Hepatocyte (in vitro differentiated cells): ENCODE data around the gene VPS72. TPM values are rescaled to one million over a fixed set of nuclear protein-coding genes. Genes with fewer than 3 reads are reported as not detected.

Experiments
- DNase-seq: peaks from one replicate; pipeline ENCODE4 v3.0.0-alpha.2; 2016; ENCODE audit warnings: low spot score
- H2AFZ ChIP-seq: fragments of 200-600 bp; sonication (generic); 2 replicates; pipeline ENCODE4 v1.6.0; 2016; ENCODE audit warnings: antibody characterized with exemption, mild to moderate bottlenecking
- H3K27ac ChIP-seq: fragments of 200-600 bp; sonication (generic); 2 replicates; pipeline ENCODE4 v1.5.1; 2016; ENCODE audit warnings: mild to moderate bottlenecking
- H3K27me3 ChIP-seq: fragments of 200-600 bp; sonication (generic); 2 replicates; pipeline ENCODE4 v1.6.1; 2016
- H3K36me3 ChIP-seq: fragments of 200-600 bp; sonication (generic); replicated peaks from 2 replicates; pipeline ENCODE4 v1.5.1; 2016; ENCODE audit warnings: low read depth; ENCODE audit not compliant: insufficient read depth
- H3K4me1 ChIP-seq: fragments of 200-600 bp; sonication (generic); 2 replicates; pipeline ENCODE4 v1.5.1; 2016; ENCODE audit warnings: mild to moderate bottlenecking, moderate library complexity; ENCODE audit not compliant: insufficient read depth
- H3K4me2 ChIP-seq: fragments of 200-600 bp; sonication (generic); 2 replicates; pipeline ENCODE4 v1.6.0; 2016
- H3K4me3 ChIP-seq: fragments of 200-600 bp; sonication (generic); 2 replicates; pipeline ENCODE4 v1.5.1; 2016; ENCODE audit warnings: mild to moderate bottlenecking
- H3K79me2 ChIP-seq: fragments of 200-600 bp; sonication (generic); 2 replicates; pipeline ENCODE4 v1.6.0; 2017; ENCODE audit warnings: mild to moderate bottlenecking
- H3K9me2 ChIP-seq: fragments of 200-600 bp; sonication (generic); replicated peaks from 2 replicates; pipeline ENCODE4 v1.6.0; 2017; ENCODE audit warnings: mild to moderate bottlenecking; ENCODE audit not compliant: insufficient read depth
- H3K9me3 ChIP-seq: fragments of 200-600 bp; sonication (generic); 2 replicates; pipeline ENCODE4 v1.5.1; 2016; ENCODE audit warnings: low read depth, mild to moderate bottlenecking
- H4K20me1 ChIP-seq: fragments of 200-600 bp; sonication (generic); 2 replicates; pipeline ENCODE4 v1.6.0; 2016; ENCODE audit warnings: mild to moderate bottlenecking; ENCODE audit not compliant: insufficient read depth, poor library complexity, severe bottlenecking
- CTCF ChIP-seq: fragments of 200-600 bp; sonication (generic); IDR thresholded peaks from 2 replicates; pipeline ENCODE4 v1.5.1; 2016; ENCODE audit warnings: antibody characterized with exemption, mild to moderate bottlenecking; ENCODE audit not compliant: poor library complexity
- EZH2 ChIP-seq: fragments of 200-600 bp; sonication (generic); IDR thresholded peaks from 2 replicates; pipeline ENCODE4 v1.6.1; 2016; ENCODE audit warnings: antibody characterized with exemption, mild to moderate bottlenecking, borderline replicate concordance
- EZH2phosphoT487 ChIP-seq: fragments of 200-600 bp; sonication (generic); IDR thresholded peaks from one replicate; pipeline ENCODE4 v1.6.1; 2018; ENCODE audit warnings: antibody characterized with exemption, mild to moderate bottlenecking, low read depth, moderate library complexity; ENCODE audit not compliant: unreplicated experiment, severe bottlenecking
- WGBS: methylation state at CpG from one replicate; pipeline ENCODE4 v1.1.6; 2016; ENCODE audit warnings: low lambda C conversion rate; ENCODE audit errors: missing lambda C conversion rate; 5-methylcytosine and 5-hydroxymethylcytosine counted together
- polyA plus RNA-seq: library from polyadenylated mRNA; unstranded; fragments of >200 nt; fragmentation: Nextera tagmentation; extraction: Ambion mirVana; gene quantifications from 2 replicates; pipeline ENCODE4 v1.2.1, GENCODE V29; 2016
- total RNA-seq: library from RNA; depleted of rRNA; stranded (reverse); fragments of >200 nt; gene quantifications from 2 replicates; pipeline ENCODE4 v1.2.3, GENCODE V29; 2014

Gene VPS72
- total and polyA plus RNA-seq, 2 experiments from 2014 or later = 48.1 to 52.2 TPM

DNA sequence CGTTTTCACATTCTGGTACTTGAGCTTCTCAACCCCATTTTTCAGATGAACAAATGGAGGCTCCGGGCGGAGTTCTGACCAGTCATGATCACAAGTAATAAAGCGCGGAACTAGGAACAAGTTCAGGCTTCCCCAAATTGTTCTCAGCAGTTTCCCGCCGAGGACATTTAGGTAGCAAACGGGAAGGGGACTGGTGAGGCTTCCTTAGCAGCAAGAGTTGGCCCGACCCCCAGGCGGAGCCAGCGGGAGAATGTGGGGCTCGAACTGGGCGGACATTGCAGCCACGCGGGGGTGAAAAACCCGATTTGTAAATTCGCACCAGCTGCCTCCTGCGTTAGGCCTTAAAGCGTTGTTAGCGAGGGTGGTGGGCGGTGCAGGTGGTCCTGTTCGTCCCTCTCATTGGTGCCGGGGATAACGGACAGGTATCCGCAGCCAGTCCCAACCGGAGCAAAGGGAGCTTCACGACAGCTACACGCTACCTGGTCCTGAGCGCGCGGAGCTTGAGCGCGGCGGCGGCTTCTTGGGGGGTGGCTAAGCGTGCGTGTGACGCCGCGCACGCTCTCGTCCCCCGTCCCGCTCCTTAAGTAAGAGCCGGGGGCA, 58.9 kb downstream of the VPS72 start:
- Histone ChIP-seq H4K20me1 (no peaks in the 10 kb centered on the region), H3K4me3 (peak overlapping the region; percentile 22), H3K4me1 (peaks cover 14% of the 10 kb centered on the region), H3K79me2 (no peaks in the 10 kb centered on the region), H3K27ac (no peak overlapping the region), H3K9me2 (no peaks in the 10 kb centered on the region), H3K36me3 (no peaks in the 10 kb centered on the region), H3K9me3 (no peaks in the 10 kb centered on the region), H2AFZ (peak overlapping the region; percentile 52), H3K27me3 (peaks cover 17% of the 10 kb centered on the region), H3K4me2 (peak overlapping the region; percentile 90)
- peak; percentile 90 for DNase-seq
- TF ChIP-seq EZH2phosphoT487 (no peak), EZH2 (no peak), CTCF (no peak)
- 14% methylated on average over 45 of the region's 45 CpGs for WGBS

DNA sequence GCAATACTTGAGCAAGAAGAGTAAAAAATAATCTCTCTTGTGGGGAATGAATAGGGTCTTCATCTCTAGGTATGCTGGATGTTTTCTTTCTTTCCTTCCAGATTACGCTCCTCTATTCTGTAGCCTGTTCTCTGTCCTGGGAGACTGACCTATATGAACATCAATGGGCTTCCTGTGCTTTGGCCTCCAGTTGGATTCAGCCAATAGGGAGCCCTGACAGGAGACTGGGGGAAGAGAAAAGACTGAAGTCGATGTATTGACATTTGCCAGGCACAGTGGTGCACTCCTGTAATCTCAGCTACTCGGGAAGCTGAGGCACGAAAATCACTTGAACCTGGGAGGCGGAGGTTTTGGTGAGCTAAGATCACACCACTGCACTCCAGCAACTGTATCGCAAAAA, 61.2 kb downstream of the VPS72 start:
- H2AFZ ChIP-seq = no peak overlapping the region
- TF ChIP-seq EZH2 = no peak
- TF ChIP-seq EZH2phosphoT487 = no peak
- TF ChIP-seq CTCF = no peak
- WGBS = 61% methylated on average over 5 of the region's 6 CpGs

More for the DNA sequence above, 61.2 kb downstream of the VPS72 start:
- Histone ChIP-seq H3K36me3 (no peaks in the 10 kb centered on the region), H3K9me2 (no peaks in the 10 kb centered on the region), H3K4me2 (no peak overlapping the region), H3K79me2 (no peaks in the 10 kb centered on the region), H4K20me1 (no peaks in the 10 kb centered on the region), H3K27ac (no peak overlapping the region), H3K4me3 (no peak overlapping the region), H3K4me1 (peaks cover 14% of the 10 kb centered on the region), H3K9me3 (no peaks in the 10 kb centered on the region), H3K27me3 (peaks cover 17% of the 10 kb centered on the region)
- no peak for DNase-seq

Other genes starting within 250 kb of the VPS72 start
- 267 and 268 TPM in 2 replicates for gene CERS2, start 215.4 kb downstream of the VPS72 start, total RNA-seq
- 210 and 277 TPM in 2 replicates for gene CERS2, start 215.4 kb downstream of the VPS72 start, polyA plus RNA-seq
- gene ANXA9, start 207.9 kb downstream of the VPS72 start, total RNA-seq = 7.5 and 7.9 TPM in 2 replicates
- 8.8 and 9.0 TPM in 2 replicates for gene ANXA9, start 207.9 kb downstream of the VPS72 start, polyA plus RNA-seq
- gene MINDY1, start 183.3 kb downstream of the VPS72 start, total RNA-seq = 15.9 and 18.5 TPM in 2 replicates
- 5.8 and 7.6 TPM in 2 replicates for gene MINDY1, start 183.3 kb downstream of the VPS72 start, polyA plus RNA-seq
- gene PRUNE1, start 181.7 kb downstream of the VPS72 start, total RNA-seq = 20.3 and 26.5 TPM in 2 replicates
- 15.1 and 21.6 TPM in 2 replicates for gene PRUNE1, start 181.7 kb downstream of the VPS72 start, polyA plus RNA-seq
- gene BNIPL, start 153.6 kb downstream of the VPS72 start, total RNA-seq = 2.7 and 3.8 TPM in 2 replicates
- 1.1 and 3.0 TPM in 2 replicates for gene BNIPL, start 153.6 kb downstream of the VPS72 start, polyA plus RNA-seq
- 2.9 and 3.2 TPM in 2 replicates for gene C1orf56, start 142.4 kb downstream of the VPS72 start, total RNA-seq
- 8.3 and 11.4 TPM in 2 replicates for gene C1orf56, start 142.4 kb downstream of the VPS72 start, polyA plus RNA-seq
- gene CDC42SE1, start 130.6 kb downstream of the VPS72 start, total RNA-seq = 49.4 and 60.2 TPM in 2 replicates
- 19.0 and 21.2 TPM in 2 replicates for gene CDC42SE1, start 130.6 kb downstream of the VPS72 start, polyA plus RNA-seq
- gene MLLT11, start 129.8 kb downstream of the VPS72 start, total RNA-seq = 16.8 and 16.9 TPM in 2 replicates
- gene MLLT11, start 129.8 kb downstream of the VPS72 start, polyA plus RNA-seq = 34.3 and 37.6 TPM in 2 replicates
- 9.9 and 12.9 TPM in 2 replicates for gene GABPB2, start 119.4 kb downstream of the VPS72 start, total RNA-seq
- gene GABPB2, start 119.4 kb downstream of the VPS72 start, polyA plus RNA-seq = 0.98 and 4.1 TPM in 2 replicates
- 6.3 and 41.6 TPM in 2 replicates for gene SEMA6C, start 43.6 kb downstream of the VPS72 start, total RNA-seq
- gene SEMA6C, start 43.6 kb downstream of the VPS72 start, polyA plus RNA-seq = 13.9 and 25.1 TPM in 2 replicates
- 0.64 TPM in 1 of 2 replicates, not detected in the other for gene TNFAIP8L2, start 33.5 kb downstream of the VPS72 start, total RNA-seq
- gene TNFAIP8L2, start 33.5 kb downstream of the VPS72 start, polyA plus RNA-seq = 0.70 TPM in 1 of 2 replicates, not detected in the other
- gene LYSMD1, start 24.3 kb downstream of the VPS72 start, total RNA-seq = 13.0 and 16.2 TPM in 2 replicates
- 1.0 and 2.5 TPM in 2 replicates for gene LYSMD1, start 24.3 kb downstream of the VPS72 start, polyA plus RNA-seq
- gene SCNM1, start 24.1 kb downstream of the VPS72 start, total RNA-seq = 21.5 and 26.4 TPM in 2 replicates
- gene SCNM1, start 24.1 kb downstream of the VPS72 start, polyA plus RNA-seq = 55.4 and 57.5 TPM in 2 replicates
- gene TMOD4, start 14.2 kb downstream of the VPS72 start, total RNA-seq = not detected in 2 replicates
- 0.44 TPM in 1 of 2 replicates, not detected in the other for gene TMOD4, start 14.2 kb downstream of the VPS72 start, polyA plus RNA-seq
- gene PIP5K1A, start 8.4 kb upstream of the VPS72 start, total RNA-seq = 36.0 and 45.7 TPM in 2 replicates
- 17.3 and 27.0 TPM in 2 replicates for gene PIP5K1A, start 8.4 kb upstream of the VPS72 start, polyA plus RNA-seq
- gene PSMD4, start 64.5 kb upstream of the VPS72 start, total RNA-seq = 107 and 119 TPM in 2 replicates
- gene PSMD4, start 64.5 kb upstream of the VPS72 start, polyA plus RNA-seq = 161 and 168 TPM in 2 replicates
- 16.8 and 19.9 TPM in 2 replicates for gene ZNF687, start 92.1 kb upstream of the VPS72 start, total RNA-seq
- gene ZNF687, start 92.1 kb upstream of the VPS72 start, polyA plus RNA-seq = 3.6 and 4.3 TPM in 2 replicates
- gene PI4KB, start 137.2 kb upstream of the VPS72 start, total RNA-seq = 42.1 and 49.9 TPM in 2 replicates
- 55.1 and 60.4 TPM in 2 replicates for gene PI4KB, start 137.2 kb upstream of the VPS72 start, polyA plus RNA-seq
- gene RFX5, start 157.1 kb upstream of the VPS72 start, total RNA-seq = 43.0 and 48.8 TPM in 2 replicates
- gene RFX5, start 157.1 kb upstream of the VPS72 start, polyA plus RNA-seq = 14.1 and 18.0 TPM in 2 replicates
- 49.1 and 63.9 TPM in 2 replicates for gene SELENBP1, start 182.5 kb upstream of the VPS72 start, total RNA-seq
- gene SELENBP1, start 182.5 kb upstream of the VPS72 start, polyA plus RNA-seq = 86.4 and 101 TPM in 2 replicates
- gene PSMB4, start 209.4 kb upstream of the VPS72 start, total RNA-seq = 240 and 275 TPM in 2 replicates
- 71.4 and 96.3 TPM in 2 replicates for gene PSMB4, start 209.4 kb upstream of the VPS72 start, polyA plus RNA-seq